ENCODE measurements around the gene TSPAN18. TPM values are rescaled to one million over a fixed set of nuclear protein-coding genes. Genes with fewer than 3 reads are reported as not detected.

TSPAN18 gene
- total RNA-seq, 1 donor from 2014 or later: 38.4 TPM

DNA sequence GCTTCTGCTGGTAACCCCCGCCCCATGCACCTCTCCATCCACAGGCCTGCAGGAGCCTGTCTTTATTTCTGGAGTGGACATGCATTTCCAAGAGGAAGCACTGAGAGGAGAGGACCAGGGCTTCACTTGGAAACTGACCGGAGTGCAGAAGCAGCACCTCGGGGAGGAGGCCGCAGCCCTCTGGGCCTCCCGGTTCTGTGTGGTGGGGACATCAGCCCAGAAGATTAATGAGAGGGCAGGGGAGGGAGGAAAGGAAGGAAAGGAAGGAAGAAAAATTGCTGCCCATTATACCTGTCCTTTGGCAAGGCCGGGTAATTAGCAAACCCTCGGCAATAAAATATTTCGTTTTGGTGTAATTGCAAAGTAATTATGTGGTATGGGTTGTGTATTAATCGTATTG is 126.9 kb downstream of the TSPAN18 start:
- no peaks in the 10 kb centered on the region for H3K4me1 ChIP-seq
- no peaks in the 10 kb centered on the region for H3K27me3 ChIP-seq (ENCODE audit: low read depth)
- no peak overlapping the region for H3K27ac ChIP-seq
- no peaks in the 10 kb centered on the region for H3K36me3 ChIP-seq
- no peak for DNase-seq
- no peak overlapping the region for H3K4me3 ChIP-seq
- H3K9me3 ChIP-seq: no peaks in the 10 kb centered on the region
- intact Hi-C loops (cut with DNase I): no loop called here
- ATAC-seq: no peak
- TF ChIP-seq, protein P1, sequence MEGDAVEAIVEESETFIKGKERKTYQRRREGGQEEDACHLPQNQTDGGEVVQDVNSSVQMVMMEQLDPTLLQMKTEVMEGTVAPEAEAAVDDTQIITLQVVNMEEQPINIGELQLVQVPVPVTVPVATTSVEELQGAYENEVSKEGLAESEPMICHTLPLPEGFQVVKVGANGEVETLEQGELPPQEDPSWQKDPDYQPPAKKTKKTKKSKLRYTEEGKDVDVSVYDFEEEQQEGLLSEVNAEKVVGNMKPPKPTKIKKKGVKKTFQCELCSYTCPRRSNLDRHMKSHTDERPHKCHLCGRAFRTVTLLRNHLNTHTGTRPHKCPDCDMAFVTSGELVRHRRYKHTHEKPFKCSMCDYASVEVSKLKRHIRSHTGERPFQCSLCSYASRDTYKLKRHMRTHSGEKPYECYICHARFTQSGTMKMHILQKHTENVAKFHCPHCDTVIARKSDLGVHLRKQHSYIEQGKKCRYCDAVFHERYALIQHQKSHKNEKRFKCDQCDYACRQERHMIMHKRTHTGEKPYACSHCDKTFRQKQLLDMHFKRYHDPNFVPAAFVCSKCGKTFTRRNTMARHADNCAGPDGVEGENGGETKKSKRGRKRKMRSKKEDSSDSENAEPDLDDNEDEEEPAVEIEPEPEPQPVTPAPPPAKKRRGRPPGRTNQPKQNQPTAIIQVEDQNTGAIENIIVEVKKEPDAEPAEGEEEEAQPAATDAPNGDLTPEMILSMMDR (IDR thresholded peaks at IDR 0.05): no peak

DNA sequence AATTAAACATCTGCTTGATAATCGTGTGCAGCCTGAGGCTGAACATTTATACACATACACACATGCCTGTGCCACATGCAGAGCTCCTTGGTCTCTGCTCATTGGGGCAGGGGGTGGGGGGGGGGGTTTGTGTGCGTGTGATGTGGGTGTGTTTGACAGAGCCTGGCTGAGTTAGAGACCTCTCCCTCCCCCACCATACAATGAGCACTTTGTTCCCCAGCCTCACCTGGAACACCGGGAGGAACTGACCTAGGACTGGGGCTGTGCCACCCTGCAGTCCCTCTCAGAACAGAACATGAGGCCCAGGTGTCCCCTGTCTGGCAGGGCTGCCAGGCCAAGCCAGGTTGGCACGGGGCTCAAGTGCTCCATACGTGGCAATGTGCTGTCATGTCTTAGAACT is 127.3 kb downstream of the TSPAN18 start:
- Histone ChIP-seq H3K4me3 (no peak overlapping the region), H3K36me3 (no peaks in the 10 kb centered on the region), H3K4me1 (no peaks in the 10 kb centered on the region), H3K9me3 (no peaks in the 10 kb centered on the region), H3K27me3 (ENCODE audit: low read depth) (no peaks in the 10 kb centered on the region), H3K27ac (no peak overlapping the region)
- TF ChIP-seq, protein P1 (IDR thresholded peaks at IDR 0.05): no peak
- ATAC-seq (no peak), DNase-seq (no peak)
- intact Hi-C loops (cut with DNase I): no loop called here

DNA sequence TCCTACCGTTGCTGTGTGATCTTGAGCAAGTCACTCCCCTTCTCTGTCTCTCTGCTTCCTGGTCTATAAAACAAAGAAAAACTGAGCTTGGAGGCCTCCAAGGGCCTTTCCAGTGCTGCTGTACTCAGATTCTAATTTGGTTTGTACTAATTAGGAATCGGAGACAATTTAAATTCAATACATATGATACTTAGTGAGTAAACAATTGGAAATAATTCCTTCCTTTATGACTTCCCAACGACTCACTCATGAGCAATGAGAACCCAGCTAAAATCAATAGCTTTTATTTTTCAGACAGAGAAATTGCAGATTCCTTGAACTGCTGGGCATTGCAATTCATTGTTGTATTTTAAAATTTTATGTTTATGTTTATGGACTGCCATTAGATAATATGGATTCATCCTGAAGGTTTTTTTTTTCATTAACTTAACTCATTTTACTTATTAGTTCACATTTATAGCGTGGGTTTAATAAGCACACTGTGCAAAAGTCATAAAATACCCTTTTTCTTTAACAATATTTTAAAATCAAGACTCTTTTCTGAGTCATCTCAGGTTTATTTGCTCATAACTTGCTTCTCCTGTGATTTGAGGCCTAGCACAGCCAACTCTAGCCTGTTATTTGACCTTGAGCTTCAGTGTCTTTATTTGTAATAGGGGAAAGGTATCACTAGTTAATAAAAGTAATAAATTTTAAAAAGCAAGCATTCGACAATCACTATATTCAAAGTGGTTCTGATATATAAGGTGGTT is 128.2 kb downstream of the TSPAN18 start:
- Histone ChIP-seq H3K27ac (no peak overlapping the region), H3K36me3 (no peaks in the 10 kb centered on the region), H3K27me3 (ENCODE audit: low read depth) (no peaks in the 10 kb centered on the region), H3K9me3 (no peaks in the 10 kb centered on the region), H3K4me3 (no peak overlapping the region), H3K4me1 (no peaks in the 10 kb centered on the region)
- ATAC-seq (no peak), DNase-seq (no peak)
- TF ChIP-seq, protein P1 (IDR thresholded peaks at IDR 0.05): no peak
- intact Hi-C loops (cut with DNase I): no loop called here

DNA sequence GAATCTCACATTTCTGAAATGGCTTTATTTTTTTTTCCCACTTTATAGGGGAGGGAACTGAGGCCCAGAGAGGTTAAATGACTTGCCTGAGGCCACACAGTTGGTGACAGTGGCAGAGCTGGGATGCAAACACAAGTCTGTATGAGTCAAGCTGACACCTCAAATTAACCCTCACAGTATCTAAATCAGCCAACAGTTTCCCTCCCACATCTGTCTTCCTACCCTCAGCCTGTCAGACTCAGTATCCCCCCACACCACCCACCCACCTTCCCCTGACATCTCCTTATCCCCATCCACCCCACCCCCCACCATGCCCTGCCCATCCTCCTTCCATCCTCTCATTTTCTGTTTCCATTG is 128.7 kb downstream of the TSPAN18 start:
- H3K4me1 ChIP-seq: no peaks in the 10 kb centered on the region
- no peak overlapping the region for H3K27ac ChIP-seq
- ATAC-seq: no peak
- H3K27me3 ChIP-seq (ENCODE audit: low read depth): no peaks in the 10 kb centered on the region
- no peaks in the 10 kb centered on the region for H3K9me3 ChIP-seq
- TF ChIP-seq, protein P1 (IDR thresholded peaks at IDR 0.05): no peak
- no peak for DNase-seq
- intact Hi-C loops (cut with DNase I): no loop called here
- no peaks in the 10 kb centered on the region for H3K36me3 ChIP-seq
- H3K4me3 ChIP-seq: no peak overlapping the region

DNA sequence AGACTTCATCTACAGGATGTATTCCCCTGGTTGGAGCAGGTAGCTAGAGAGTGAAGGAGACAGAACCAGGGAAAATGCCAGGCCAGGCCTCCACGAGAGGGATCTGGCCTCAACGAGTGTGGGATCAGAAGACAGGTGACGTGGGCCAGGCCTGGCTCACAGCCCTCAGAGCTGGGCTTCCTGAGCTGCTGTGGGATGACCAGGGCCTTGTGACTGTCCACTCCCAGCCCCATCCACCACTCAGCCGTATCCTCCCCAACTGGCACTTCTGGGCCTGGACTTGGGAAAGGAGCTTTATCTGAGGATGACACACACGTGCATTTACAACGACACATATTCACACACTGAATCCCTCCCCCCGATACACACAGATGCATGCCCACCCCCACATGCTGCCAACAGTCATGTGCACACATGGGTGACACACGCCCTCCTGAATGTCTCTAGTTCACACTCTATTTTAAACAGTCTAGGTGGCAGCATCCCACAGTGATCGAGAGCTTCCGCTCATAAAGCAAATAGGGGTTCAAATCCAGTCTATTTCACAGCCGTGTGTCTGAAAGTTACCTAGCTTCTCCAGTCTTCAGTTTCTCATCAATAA is 130.8 kb downstream of the TSPAN18 start:
- no peak overlapping the region for H3K27ac ChIP-seq
- intact Hi-C loops (cut with DNase I): no loop called here
- H3K9me3 ChIP-seq: no peaks in the 10 kb centered on the region
- DNase-seq (no peak), ATAC-seq (no peak)
- no peaks in the 10 kb centered on the region for H3K36me3 ChIP-seq
- TF ChIP-seq, protein P1 (IDR thresholded peaks at IDR 0.05): no peak
- no peak overlapping the region for H3K4me3 ChIP-seq
- H3K27me3 ChIP-seq (ENCODE audit: low read depth): no peaks in the 10 kb centered on the region
- peaks cover 8% of the 10 kb centered on the region for H3K4me1 ChIP-seq

Data from lower lobe of right lung (tissue), 2 donors.